Hepatocyte (in vitro differentiated cells): Measurements from ENCODE around the gene GOLGA6L10.
"Not testable (repeated sequence)": the region's sequence is repeated elsewhere in the genome, so short reads cannot be mapped to it uniquely, and the experiment has no call there.

Experiments used
- EZH2 ChIP-seq: fragments of 200-600 bp; sonication (generic); IDR thresholded peaks from 2 replicates; pipeline ENCODE4 v1.6.1; 2016; ENCODE audit warnings: antibody characterized with exemption, mild to moderate bottlenecking, borderline replicate concordance
- TF ChIP-seq, protein P1 (sequence below): fragments of 200-600 bp; sonication (generic); IDR thresholded peaks from 2 replicates; pipeline ENCODE4 v1.5.1; 2016; ENCODE audit warnings: antibody characterized with exemption, mild to moderate bottlenecking; ENCODE audit not compliant: poor library complexity

DNA sequence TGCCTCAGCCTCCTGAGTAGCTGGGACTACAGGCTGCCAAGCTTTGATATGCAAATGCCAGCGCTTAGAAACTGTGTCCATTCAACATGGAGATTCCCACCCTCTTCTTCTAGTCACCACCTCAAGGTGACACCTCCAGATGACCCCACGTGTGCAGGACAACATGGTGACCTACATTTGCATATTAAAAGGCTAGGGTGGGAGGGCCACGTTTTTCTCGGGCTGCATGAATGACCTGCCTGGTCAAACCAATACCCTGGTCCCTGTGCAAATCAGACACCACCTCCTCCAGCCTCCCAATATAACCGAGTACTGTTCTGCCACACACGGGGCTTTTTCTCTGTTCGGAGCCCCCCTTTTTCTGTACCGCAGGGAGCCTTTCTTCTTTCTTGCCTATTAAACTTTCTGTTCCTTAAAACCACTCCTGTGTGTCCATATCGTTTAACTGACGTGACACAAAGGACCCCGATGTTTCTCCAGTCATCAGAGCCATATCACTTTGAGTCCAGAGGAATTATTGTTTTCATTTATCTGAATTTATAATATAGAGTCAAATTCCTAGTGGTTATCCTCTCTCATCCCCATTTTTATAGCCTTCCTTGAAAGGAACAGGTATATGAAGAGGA is 32.2 kb upstream of the GOLGA6L10 start:
- TF ChIP-seq, protein P1, sequence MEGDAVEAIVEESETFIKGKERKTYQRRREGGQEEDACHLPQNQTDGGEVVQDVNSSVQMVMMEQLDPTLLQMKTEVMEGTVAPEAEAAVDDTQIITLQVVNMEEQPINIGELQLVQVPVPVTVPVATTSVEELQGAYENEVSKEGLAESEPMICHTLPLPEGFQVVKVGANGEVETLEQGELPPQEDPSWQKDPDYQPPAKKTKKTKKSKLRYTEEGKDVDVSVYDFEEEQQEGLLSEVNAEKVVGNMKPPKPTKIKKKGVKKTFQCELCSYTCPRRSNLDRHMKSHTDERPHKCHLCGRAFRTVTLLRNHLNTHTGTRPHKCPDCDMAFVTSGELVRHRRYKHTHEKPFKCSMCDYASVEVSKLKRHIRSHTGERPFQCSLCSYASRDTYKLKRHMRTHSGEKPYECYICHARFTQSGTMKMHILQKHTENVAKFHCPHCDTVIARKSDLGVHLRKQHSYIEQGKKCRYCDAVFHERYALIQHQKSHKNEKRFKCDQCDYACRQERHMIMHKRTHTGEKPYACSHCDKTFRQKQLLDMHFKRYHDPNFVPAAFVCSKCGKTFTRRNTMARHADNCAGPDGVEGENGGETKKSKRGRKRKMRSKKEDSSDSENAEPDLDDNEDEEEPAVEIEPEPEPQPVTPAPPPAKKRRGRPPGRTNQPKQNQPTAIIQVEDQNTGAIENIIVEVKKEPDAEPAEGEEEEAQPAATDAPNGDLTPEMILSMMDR: not testable (repeated sequence)
- TF ChIP-seq EZH2: not testable (repeated sequence)
